Subcutaneous adipose tissue (tissue), 4 donors: ENCODE results near the gene TET2. TPM values are rescaled to one million over a fixed set of nuclear protein-coding genes. Genes with fewer than 3 reads are reported as not detected.

ENCODE experiments used
- total RNA-seq, 4 donors: library from RNA; depleted of rRNA; stranded (reverse); fragments of >200 nt; gene quantifications; one replicate each; pipeline ENCODE4 v1.1.0, GENCODE V29; 2016
- TF ChIP-seq, protein P1 (sequence below): fragments of 450-650 bp; IDR thresholded peaks from one replicate; pipeline ENCODE4 v1.5.1; 2016; ENCODE audit warnings: low read depth, mild to moderate bottlenecking, control low read depth, antibody characterized with exemption, moderate library complexity

Gene TET2
- total RNA-seq, 4 donors from 2014 or later = 20.5 to 35.4 (median 25.3) TPM

DNA sequence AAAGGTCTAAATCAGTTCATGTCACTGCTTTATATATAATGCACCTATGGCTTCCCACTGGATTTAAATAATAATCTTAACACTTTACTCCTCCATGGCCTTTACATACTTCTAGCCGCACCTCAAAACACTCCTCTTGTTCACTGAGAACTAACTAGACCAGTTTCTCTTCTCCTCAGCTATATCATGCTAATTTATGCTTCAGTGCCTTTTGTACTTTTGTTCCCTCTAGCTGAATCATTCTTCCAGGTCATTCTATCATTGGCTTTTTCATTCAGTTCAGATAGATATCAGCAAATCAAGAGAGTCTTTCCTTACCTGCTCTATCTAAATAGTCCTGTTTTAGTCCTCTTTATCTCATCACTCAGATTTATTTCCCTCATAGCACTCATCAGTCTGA lies 64.2 kb downstream of the TET2 start:
- TF ChIP-seq, protein P1, sequence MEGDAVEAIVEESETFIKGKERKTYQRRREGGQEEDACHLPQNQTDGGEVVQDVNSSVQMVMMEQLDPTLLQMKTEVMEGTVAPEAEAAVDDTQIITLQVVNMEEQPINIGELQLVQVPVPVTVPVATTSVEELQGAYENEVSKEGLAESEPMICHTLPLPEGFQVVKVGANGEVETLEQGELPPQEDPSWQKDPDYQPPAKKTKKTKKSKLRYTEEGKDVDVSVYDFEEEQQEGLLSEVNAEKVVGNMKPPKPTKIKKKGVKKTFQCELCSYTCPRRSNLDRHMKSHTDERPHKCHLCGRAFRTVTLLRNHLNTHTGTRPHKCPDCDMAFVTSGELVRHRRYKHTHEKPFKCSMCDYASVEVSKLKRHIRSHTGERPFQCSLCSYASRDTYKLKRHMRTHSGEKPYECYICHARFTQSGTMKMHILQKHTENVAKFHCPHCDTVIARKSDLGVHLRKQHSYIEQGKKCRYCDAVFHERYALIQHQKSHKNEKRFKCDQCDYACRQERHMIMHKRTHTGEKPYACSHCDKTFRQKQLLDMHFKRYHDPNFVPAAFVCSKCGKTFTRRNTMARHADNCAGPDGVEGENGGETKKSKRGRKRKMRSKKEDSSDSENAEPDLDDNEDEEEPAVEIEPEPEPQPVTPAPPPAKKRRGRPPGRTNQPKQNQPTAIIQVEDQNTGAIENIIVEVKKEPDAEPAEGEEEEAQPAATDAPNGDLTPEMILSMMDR = no peak

DNA sequence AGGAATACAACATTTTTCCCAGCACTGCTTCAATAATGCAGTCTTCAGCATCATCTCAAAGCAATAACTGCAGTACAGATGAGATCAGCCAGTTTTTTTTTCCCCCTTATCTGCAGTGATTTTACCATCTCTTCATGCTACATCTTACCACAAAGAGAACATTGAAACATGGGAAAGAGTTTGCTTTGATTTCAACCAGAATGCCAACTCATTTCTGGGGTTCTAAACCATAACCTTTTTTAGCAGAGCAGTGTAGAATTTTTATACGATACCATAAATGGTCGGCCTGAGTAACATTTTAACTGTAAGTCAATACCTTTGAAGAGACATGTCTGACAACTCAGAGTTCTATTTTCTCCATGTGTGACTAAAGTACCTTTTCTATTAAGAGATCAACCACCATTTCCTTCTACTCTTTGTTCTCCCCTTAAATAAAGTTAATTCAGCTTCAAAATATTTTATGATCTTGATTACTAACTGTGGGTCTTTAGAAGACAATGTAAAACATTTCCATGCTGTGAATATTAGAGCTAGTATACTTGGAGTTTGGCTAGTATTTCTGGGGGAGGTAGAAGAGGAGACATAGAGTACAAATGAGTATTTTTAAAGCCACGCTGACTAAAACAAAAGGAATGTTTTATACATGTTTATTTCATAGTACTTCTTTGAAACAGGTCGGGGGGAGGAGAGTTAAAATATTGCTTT lies 69.1 kb downstream of the TET2 start:
- TF ChIP-seq, protein P1 = no peak

DNA sequence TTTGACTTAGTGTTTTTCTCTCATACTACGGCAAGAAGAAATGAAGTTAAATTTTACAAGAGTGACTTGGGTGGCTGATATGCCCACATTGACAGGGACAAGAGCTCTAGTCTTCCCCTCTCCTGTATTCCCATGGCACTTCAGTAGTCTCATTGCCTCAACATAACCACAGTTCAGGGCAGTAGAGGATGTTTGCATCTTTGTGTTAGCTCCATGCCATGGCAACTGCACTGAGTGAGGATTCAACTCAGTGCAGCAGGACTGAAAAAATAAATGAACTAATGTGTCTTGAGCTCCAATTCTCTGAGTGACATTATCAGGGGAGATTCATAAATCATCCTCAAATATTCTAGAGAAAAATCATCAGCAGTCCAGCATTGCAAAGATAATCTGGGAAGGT lies 78.8 kb downstream of the TET2 start:
- TF ChIP-seq, protein P1 = no peak

DNA sequence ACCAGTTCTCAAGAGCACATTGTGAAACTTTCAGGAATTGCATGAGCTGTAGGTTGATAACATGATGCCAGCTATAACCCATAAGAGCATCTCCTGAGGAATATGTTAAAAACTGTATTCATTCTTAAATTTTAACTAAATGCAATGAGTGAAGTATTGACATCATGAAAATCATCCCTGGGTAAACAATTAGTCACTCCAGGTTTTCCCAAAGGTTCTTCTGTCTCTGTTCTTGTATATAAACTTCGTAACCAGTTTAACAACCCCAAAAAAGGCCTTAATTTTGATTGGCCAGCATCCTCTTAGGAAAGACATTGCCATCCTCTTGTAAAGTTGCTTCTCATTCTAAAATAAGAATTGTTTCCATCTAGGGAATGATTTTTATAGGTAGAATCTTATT lies 80.4 kb downstream of the TET2 start:
- TF ChIP-seq, protein P1 = no peak

DNA sequence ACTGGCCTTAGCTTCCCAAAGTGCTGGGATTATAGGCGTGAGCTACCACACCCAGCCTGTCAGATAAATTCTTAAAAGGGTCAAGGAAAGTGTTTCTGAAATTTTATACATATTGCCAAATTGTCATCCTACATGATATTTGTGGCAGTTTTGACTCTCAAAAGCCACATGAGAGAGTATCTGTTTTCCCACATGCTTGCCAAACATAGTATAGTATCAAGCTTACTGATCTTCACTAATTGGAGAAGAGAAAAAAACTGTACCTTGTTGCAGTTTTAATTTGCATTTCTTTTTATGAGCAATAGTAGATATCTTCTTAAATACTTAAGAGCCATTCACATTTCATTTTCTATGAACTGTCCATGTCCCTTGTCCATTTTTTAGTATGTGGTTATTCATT lies 83.6 kb downstream of the TET2 start:
- TF ChIP-seq, protein P1 = no peak

DNA sequence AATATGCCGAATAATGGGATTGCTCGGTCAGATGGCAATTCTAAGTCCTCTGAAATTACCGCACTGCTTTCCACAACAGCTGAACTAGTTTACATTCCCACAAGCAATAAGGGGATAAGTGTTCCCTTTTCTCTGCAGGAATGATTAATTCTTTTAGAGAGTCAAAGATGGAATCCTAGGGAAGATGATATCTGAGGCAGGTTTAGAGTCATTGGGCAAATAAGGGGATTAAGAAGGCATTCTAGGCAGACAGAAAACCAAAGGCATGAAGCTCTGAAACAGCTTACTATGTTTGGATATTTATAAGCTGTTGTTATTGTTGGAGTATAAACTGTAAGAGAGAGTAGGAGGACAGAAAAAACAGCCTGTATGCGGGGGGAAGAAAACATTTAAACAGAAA lies 85.7 kb downstream of the TET2 start:
- TF ChIP-seq, protein P1 = no peak

DNA sequence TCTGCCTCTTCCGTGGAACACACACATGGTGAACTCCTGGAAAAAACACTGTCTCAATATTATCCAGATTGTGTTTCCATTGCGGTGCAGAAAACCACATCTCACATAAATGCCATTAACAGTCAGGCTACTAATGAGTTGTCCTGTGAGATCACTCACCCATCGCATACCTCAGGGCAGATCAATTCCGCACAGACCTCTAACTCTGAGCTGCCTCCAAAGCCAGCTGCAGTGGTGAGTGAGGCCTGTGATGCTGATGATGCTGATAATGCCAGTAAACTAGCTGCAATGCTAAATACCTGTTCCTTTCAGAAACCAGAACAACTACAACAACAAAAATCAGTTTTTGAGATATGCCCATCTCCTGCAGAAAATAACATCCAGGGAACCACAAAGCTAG lies 87.9 kb downstream of the TET2 start:
- TF ChIP-seq, protein P1 = no peak
